ENCODE data around the gene ZNF174. TPM values are rescaled to one million over a fixed set of nuclear protein-coding genes. Genes with fewer than 3 reads are reported as not detected.
A peak's percentile ranks its signal among the peaks of the same experiment; 100 is the strongest.

The ZNF174 gene
- total RNA-seq, 1 donor: 6.0 TPM

- Histone ChIP-seq H3K4me1 (ENCODE audit: insufficient read depth, low read length) (peaks cover 24% of the 10 kb centered on the region), H3K9me3 (ENCODE audit: low read depth, low read length) (peaks cover 9% of the 10 kb centered on the region), H3K4me3 (ENCODE audit: low read length) (peak overlapping the region; percentile 85), H3K27me3 (ENCODE audit: insufficient read depth, low read length) (no peaks in the 10 kb centered on the region)
These were observed 843 bp downstream of the ZNF174 start for GRCh38 chr16:3401719-3402397.

- Histone ChIP-seq H3K9me3 (ENCODE audit: low read depth, low read length) (peaks cover 50% of the 10 kb centered on the region), H3K4me1 (ENCODE audit: insufficient read depth, low read length) (no peaks in the 10 kb centered on the region), H3K4me3 (ENCODE audit: low read length) (no peak overlapping the region), H3K27me3 (ENCODE audit: insufficient read depth, low read length) (no peaks in the 10 kb centered on the region)
These were observed 7.7 kb downstream of the ZNF174 start for GRCh38 chr16:3408561-3409197.

- Histone ChIP-seq H3K9me3 (ENCODE audit: low read depth, low read length) (peaks cover 21% of the 10 kb centered on the region), H3K27me3 (ENCODE audit: insufficient read depth, low read length) (no peaks in the 10 kb centered on the region), H3K4me3 (ENCODE audit: low read length) (no peak overlapping the region), H3K4me1 (ENCODE audit: insufficient read depth, low read length) (no peaks in the 10 kb centered on the region)
These were observed 12.8 kb downstream of the ZNF174 start for GRCh38 chr16:3413730-3414379.

GRCh38 chr16:3431779-3432219 lies 30.8 kb downstream of the ZNF174 start:
- Histone ChIP-seq H3K9me3 (ENCODE audit: low read depth, low read length) (no peaks in the 10 kb centered on the region), H3K4me1 (ENCODE audit: insufficient read depth, low read length) (peaks cover 7% of the 10 kb centered on the region), H3K4me3 (ENCODE audit: low read length) (peak overlapping the region; percentile 17), H3K27me3 (ENCODE audit: insufficient read depth, low read length) (peaks cover 6% of the 10 kb centered on the region)

- Histone ChIP-seq H3K4me1 (ENCODE audit: insufficient read depth, low read length) (peaks cover 7% of the 10 kb centered on the region), H3K27me3 (ENCODE audit: insufficient read depth, low read length) (peaks cover 12% of the 10 kb centered on the region), H3K9me3 (ENCODE audit: low read depth, low read length) (peaks cover 5% of the 10 kb centered on the region), H3K4me3 (ENCODE audit: low read length) (no peak overlapping the region)
These were observed 33.4 kb downstream of the ZNF174 start for GRCh38 chr16:3434373-3434772.

GRCh38 chr16:3439637-3440036 lies 38.6 kb downstream of the ZNF174 start:
- Histone ChIP-seq H3K9me3 (ENCODE audit: low read depth, low read length) (peaks cover 11% of the 10 kb centered on the region), H3K27me3 (ENCODE audit: insufficient read depth, low read length) (peaks cover 12% of the 10 kb centered on the region), H3K4me3 (ENCODE audit: low read length) (no peak overlapping the region), H3K4me1 (ENCODE audit: insufficient read depth, low read length) (peaks cover 6% of the 10 kb centered on the region)

- Histone ChIP-seq H3K27me3 (ENCODE audit: insufficient read depth, low read length) (no peaks in the 10 kb centered on the region), H3K4me3 (ENCODE audit: low read length) (peak within 1 kb of the TSS; percentile 64), H3K9me3 (ENCODE audit: low read depth, low read length) (peaks cover 11% of the 10 kb centered on the region), H3K4me1 (ENCODE audit: insufficient read depth, low read length) (peaks cover 9% of the 10 kb centered on the region)
These were observed 42.4 kb downstream of the ZNF174 start, which contains the start of the genes NAA60 and ZNF597 for GRCh38 chr16:3443108-3444031. TSS of gene NAA60 (plus strand) at chr16:3443680. CDS start at chr16:3476228, 32,548 bp downstream. TSS of gene ZNF597 (minus strand) at chr16:3443504. CDS start at chr16:3443153, 351 bp downstream.

- Histone ChIP-seq H3K27me3 (ENCODE audit: insufficient read depth, low read length) (no peaks in the 10 kb centered on the region), H3K4me1 (ENCODE audit: insufficient read depth, low read length) (peaks cover 9% of the 10 kb centered on the region), H3K4me3 (ENCODE audit: low read length) (peak overlapping the region; percentile 64), H3K9me3 (ENCODE audit: low read depth, low read length) (peaks cover 10% of the 10 kb centered on the region)
These were observed 43.0 kb downstream of the ZNF174 start for GRCh38 chr16:3444032-3444388.

- Histone ChIP-seq H3K4me1 (ENCODE audit: insufficient read depth, low read length) (peaks cover 30% of the 10 kb centered on the region), H3K4me3 (ENCODE audit: low read length) (no peak overlapping the region), H3K9me3 (ENCODE audit: low read depth, low read length) (no peaks in the 10 kb centered on the region), H3K27me3 (ENCODE audit: insufficient read depth, low read length) (no peaks in the 10 kb centered on the region)
These were observed 53.1 kb downstream of the ZNF174 start for GRCh38 chr16:3454093-3454492.

- H3K9me3 ChIP-seq (ENCODE audit: low read depth, low read length): no peaks in the 10 kb centered on the region
- no peak overlapping the region for H3K4me3 ChIP-seq (ENCODE audit: low read length)
- H3K4me1 ChIP-seq (ENCODE audit: insufficient read depth, low read length): peaks cover 36% of the 10 kb centered on the region
- H3K27me3 ChIP-seq (ENCODE audit: insufficient read depth, low read length): no peaks in the 10 kb centered on the region
These were observed 53.7 kb downstream of the ZNF174 start for GRCh38 chr16:3454631-3455147.

GRCh38 chr16:3457434-3458252 lies 56.6 kb downstream of the ZNF174 start:
- H3K27me3 ChIP-seq (ENCODE audit: insufficient read depth, low read length): no peaks in the 10 kb centered on the region
- peak overlapping the region; percentile 79 for H3K4me3 ChIP-seq (ENCODE audit: low read length)

GRCh38 chr16:3458278-3458851 lies 57.4 kb downstream of the ZNF174 start:
- Histone ChIP-seq H3K4me3 (ENCODE audit: low read length) (peak overlapping the region; percentile 79), H3K27me3 (ENCODE audit: insufficient read depth, low read length) (no peaks in the 10 kb centered on the region), H3K4me1 (ENCODE audit: insufficient read depth, low read length) (peaks cover 56% of the 10 kb centered on the region), H3K9me3 (ENCODE audit: low read depth, low read length) (no peaks in the 10 kb centered on the region)

More at GRCh38 chr16:3457434-3458252, 56.6 kb downstream of the ZNF174 start:
- H3K9me3 ChIP-seq (ENCODE audit: low read depth, low read length): no peaks in the 10 kb centered on the region
- H3K4me1 ChIP-seq (ENCODE audit: insufficient read depth, low read length): peaks cover 52% of the 10 kb centered on the region

- H3K9me3 ChIP-seq (ENCODE audit: low read depth, low read length): no peaks in the 10 kb centered on the region
- no peaks in the 10 kb centered on the region for H3K27me3 ChIP-seq (ENCODE audit: insufficient read depth, low read length)
- peak overlapping the region; percentile 79 for H3K4me3 ChIP-seq (ENCODE audit: low read length)
- peaks cover 61% of the 10 kb centered on the region for H3K4me1 ChIP-seq (ENCODE audit: insufficient read depth, low read length)
These were observed 57.9 kb downstream of the ZNF174 start for GRCh38 chr16:3458852-3459361.

Measured in mononuclear cell (primary cell).